GM15510 (cell line): ENCODE results near the gene CAPN2.

Experiments used
- POLR2A ChIP-seq: IDR thresholded peaks from 3 replicates; pipeline ENCODE4 v1.6.1; 2011; ENCODE audit warnings: borderline replicate concordance; ENCODE audit not compliant: insufficient read length; ENCODE audit errors: extremely low read depth

The CAPN2 gene

GRCh38 chr1:223754681-223755431 is 42.5 kb downstream of the CAPN2 start:
- TF ChIP-seq POLR2A, result no peak

DNA sequence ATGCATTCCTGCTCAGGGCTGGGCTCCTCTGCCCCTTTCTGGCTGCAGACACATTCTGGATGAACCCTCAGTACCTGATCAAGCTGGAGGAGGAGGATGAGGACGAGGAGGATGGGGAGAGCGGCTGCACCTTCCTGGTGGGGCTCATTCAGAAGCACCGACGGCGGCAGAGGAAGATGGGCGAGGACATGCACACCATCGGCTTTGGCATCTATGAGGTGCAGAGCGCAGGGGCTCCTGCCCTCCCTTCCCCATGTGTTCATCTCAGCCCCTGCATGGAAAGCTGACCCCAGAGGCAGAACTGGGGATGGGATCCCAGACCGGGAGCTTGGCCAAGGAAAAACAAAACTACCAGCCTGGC is 43.1 kb downstream of the CAPN2 start:
- no peak for TF ChIP-seq POLR2A

- no peak for TF ChIP-seq POLR2A
These were observed 43.8 kb downstream of the CAPN2 start for GRCh38 chr1:223755992-223756775.

DNA sequence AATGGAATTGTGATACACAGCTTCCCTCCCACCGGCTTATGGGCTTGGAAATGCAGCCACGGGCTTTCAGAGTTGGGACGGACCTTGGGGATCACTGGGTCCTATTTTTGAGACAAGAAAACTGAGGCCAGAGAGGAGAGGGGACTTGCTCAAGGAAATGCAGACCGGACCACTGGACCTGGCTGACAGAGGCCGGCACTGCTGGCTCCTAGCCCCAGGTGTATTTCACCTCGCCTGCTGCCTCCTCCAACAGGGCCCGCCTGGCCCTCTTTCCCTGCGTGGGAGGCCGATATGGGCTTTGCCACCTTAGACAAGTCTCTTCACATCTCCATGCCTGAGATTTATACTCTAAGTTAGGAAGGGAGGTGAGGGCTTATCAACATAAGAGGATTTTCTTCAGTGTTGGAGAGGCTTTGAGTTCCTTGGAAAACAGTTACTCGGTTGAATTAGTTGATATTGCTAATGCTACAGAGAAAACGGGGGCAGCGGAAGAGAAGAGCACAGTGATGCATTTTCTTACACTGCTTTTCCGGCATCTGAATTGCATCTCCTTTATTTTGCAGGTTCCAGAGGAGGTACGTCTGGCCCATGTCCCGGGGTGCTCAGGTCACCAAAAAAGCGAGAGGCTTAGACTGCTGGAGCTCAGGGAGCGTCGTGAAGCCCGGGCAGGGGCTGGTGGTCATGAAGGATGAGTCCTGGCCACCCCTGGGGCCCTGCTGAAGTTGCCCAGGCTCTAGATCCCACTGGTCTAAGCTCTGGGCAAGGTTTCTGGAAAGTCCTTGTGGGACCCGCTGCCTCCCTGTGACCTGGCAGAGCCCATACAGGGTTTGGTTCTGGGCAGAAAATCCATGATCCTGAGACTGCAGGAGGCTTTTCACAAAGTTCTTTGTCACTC is 44.7 kb downstream of the CAPN2 start:
- TF ChIP-seq POLR2A, result no peak

GRCh38 chr1:223758734-223759133 is 46.4 kb downstream of the CAPN2 start:
- TF ChIP-seq POLR2A, result no peak

- TF ChIP-seq POLR2A, result no peak
These were observed 46.9 kb downstream of the CAPN2 start for GRCh38 chr1:223759273-223759672.

GRCh38 chr1:223760833-223761232 is 48.5 kb downstream of the CAPN2 start:
- no peak for TF ChIP-seq POLR2A

GRCh38 chr1:223761411-223761810 is 49.1 kb downstream of the CAPN2 start:
- no peak for TF ChIP-seq POLR2A

- TF ChIP-seq POLR2A, result no peak
These were observed 50.9 kb downstream of the CAPN2 start for GRCh38 chr1:223763251-223763650.

- TF ChIP-seq POLR2A, result no peak
These were observed 51.5 kb downstream of the CAPN2 start for GRCh38 chr1:223763881-223764280.

- TF ChIP-seq POLR2A, result no peak
These were observed 52.8 kb downstream of the CAPN2 start for GRCh38 chr1:223765036-223765718.

- no peak for TF ChIP-seq POLR2A
These were observed 53.5 kb downstream of the CAPN2 start for GRCh38 chr1:223765719-223766340.

DNA sequence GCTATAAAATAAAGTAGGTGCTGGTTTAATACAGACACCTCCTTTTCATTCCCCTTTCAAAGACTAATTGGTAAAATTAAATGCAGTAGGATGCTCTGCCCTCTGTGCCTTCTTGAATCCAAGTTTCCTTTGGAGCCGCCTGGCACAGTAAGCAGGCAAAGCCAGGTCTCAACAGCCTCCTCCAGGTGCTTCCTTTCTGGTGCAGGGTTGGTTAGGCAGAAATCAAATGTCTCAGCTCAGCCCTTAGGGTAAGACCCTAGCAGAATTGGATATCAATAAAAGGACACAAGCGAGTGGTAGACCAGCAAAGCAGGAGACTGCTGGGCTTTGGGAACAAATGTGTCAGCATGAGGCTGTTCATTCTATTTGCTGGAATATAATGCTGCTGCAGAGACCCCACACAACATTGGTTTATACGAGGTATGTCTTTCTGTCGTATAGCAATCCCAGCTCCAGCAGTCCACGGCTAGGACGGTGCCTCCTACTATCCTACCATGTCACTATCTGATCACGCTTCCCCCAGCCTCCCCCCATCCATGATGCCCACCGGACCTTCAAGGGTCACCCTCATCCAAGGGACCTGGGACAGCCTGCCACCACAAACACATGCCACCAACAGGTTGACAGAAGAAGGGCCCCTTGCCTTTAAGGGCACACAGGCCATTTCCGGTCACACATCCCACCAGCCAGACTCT is 58.4 kb downstream of the CAPN2 start:
- no peak for TF ChIP-seq POLR2A

- no peak for TF ChIP-seq POLR2A
These were observed 59.1 kb downstream of the CAPN2 start for GRCh38 chr1:223771469-223771813.
